ENCODE data around the gene CABP4. TPM values are rescaled to one million over a fixed set of nuclear protein-coding genes. Genes with fewer than 3 reads are reported as not detected.

The CABP4 gene
- total RNA-seq, 1 donor from 2014 or later, result 1.1 TPM

GRCh38 chr11:67434395-67434881, 20.7 kb upstream of the CABP4 start:
- DNase-seq (ENCODE audit: low spot score) (no peak), ATAC-seq (no peak)

GRCh38 chr11:67435031-67435726, 20.0 kb upstream of the CABP4 start:
- DNase-seq (ENCODE audit: low spot score), result no peak
- no peak for ATAC-seq

- no peak for ATAC-seq
- DNase-seq (ENCODE audit: low spot score), result no peak
These were observed 19.3 kb upstream of the CABP4 start for GRCh38 chr11:67435727-67436458.

GRCh38 chr11:67436459-67437081, 18.6 kb upstream of the CABP4 start:
- DNase-seq (ENCODE audit: low spot score) (no peak), ATAC-seq (peak; percentile 6)

- DNase-seq (ENCODE audit: low spot score), result no peak
- ATAC-seq, result no peak
These were observed 17.9 kb upstream of the CABP4 start, which contains the start of gene PTPRCAP for GRCh38 chr11:67437082-67437808. Gene PTPRCAP, minus strand, starts transcription at chr11:67437682. Its CDS starts 63 bp downstream, at chr11:67437619.

- ATAC-seq, result no peak
- DNase-seq (ENCODE audit: low spot score), result no peak
These were observed 17.4 kb upstream of the CABP4 start for GRCh38 chr11:67437809-67438157.

GRCh38 chr11:67438158-67438902, 16.8 kb upstream of the CABP4 start:
- no peak for DNase-seq (ENCODE audit: low spot score)
- no peak for ATAC-seq

- no peak for DNase-seq (ENCODE audit: low spot score)
- peak; percentile 1 for ATAC-seq
These were observed 15.6 kb upstream of the CABP4 start for GRCh38 chr11:67439321-67440228.

- DNase-seq (ENCODE audit: low spot score) (no peak), ATAC-seq (no peak)
These were observed 14.7 kb upstream of the CABP4 start for GRCh38 chr11:67440229-67441097.

- ATAC-seq, result no peak
- no peak for DNase-seq (ENCODE audit: low spot score)
These were observed 14.0 kb upstream of the CABP4 start for GRCh38 chr11:67441098-67441563.

- ATAC-seq (no peak), DNase-seq (ENCODE audit: low spot score) (no peak)
These were observed 13.3 kb upstream of the CABP4 start for GRCh38 chr11:67441731-67442351.

GRCh38 chr11:67442504-67443404, 12.4 kb upstream of the CABP4 start:
- ATAC-seq, result peak; percentile 3
- DNase-seq (ENCODE audit: low spot score), result no peak

- DNase-seq (ENCODE audit: low spot score), result no peak
- no peak for ATAC-seq
These were observed 9.6 kb upstream of the CABP4 start for GRCh38 chr11:67445515-67445914.

GRCh38 chr11:67448220-67448609, 6.9 kb upstream of the CABP4 start:
- ATAC-seq (peak; percentile 81), DNase-seq (ENCODE audit: low spot score) (peak; percentile 82)

- DNase-seq (ENCODE audit: low spot score), result no peak
These were observed 5.9 kb upstream of the CABP4 start for GRCh38 chr11:67449116-67449844.

More at GRCh38 chr11:67449116-67449844, 5.9 kb upstream of the CABP4 start:
- ATAC-seq, result peak; percentile 9
